GM19328 (cell line): Measurements from ENCODE around the gene FCRL2.
"Not testable (repeated sequence)": the region's sequence is repeated elsewhere in the genome, so short reads cannot be mapped to it uniquely, and the experiment has no call there.

Source experiments
- ATAC-seq: cut with Tn5 transposase; IDR thresholded peaks from one replicate; pipeline ENCODE4 v1.9.1; 2021; ENCODE audit warnings: mild to moderate bottlenecking, moderate library complexity; ENCODE audit not compliant: unreplicated experiment

Gene FCRL2

GRCh38 chr1:157758018-157758417 lies 18.9 kb downstream of the FCRL2 start:
- no peak for ATAC-seq

- no peak for ATAC-seq
These were observed 23.3 kb downstream of the FCRL2 start for GRCh38 chr1:157753611-157754010.

GRCh38 chr1:157751283-157751682 lies 25.6 kb downstream of the FCRL2 start:
- ATAC-seq, result no peak

GRCh38 chr1:157748262-157748817 lies 28.6 kb downstream of the FCRL2 start:
- no peak for ATAC-seq

GRCh38 chr1:157739229-157739901 lies 37.6 kb downstream of the FCRL2 start:
- no peak for ATAC-seq

GRCh38 chr1:157735991-157736390 lies 40.9 kb downstream of the FCRL2 start:
- ATAC-seq, result not testable (repeated sequence)

GRCh38 chr1:157734321-157734720 lies 42.6 kb downstream of the FCRL2 start:
- ATAC-seq, result no peak

- ATAC-seq, result no peak
These were observed 44.2 kb downstream of the FCRL2 start for GRCh38 chr1:157732755-157733154.

GRCh38 chr1:157725221-157725577 lies 51.7 kb downstream of the FCRL2 start:
- ATAC-seq, result no peak

- ATAC-seq, result no peak
These were observed 52.3 kb downstream of the FCRL2 start for GRCh38 chr1:157724537-157725220.

- no peak for ATAC-seq
These were observed 53.8 kb downstream of the FCRL2 start for GRCh38 chr1:157723157-157723556.

- no peak for ATAC-seq
These were observed 54.9 kb downstream of the FCRL2 start for GRCh38 chr1:157721985-157722384.

GRCh38 chr1:157715736-157716135 lies 61.2 kb downstream of the FCRL2 start:
- no peak for ATAC-seq

GRCh38 chr1:157711802-157712201 lies 65.1 kb downstream of the FCRL2 start:
- ATAC-seq, result no peak

GRCh38 chr1:157704878-157705277 lies 72.1 kb downstream of the FCRL2 start:
- ATAC-seq, result no peak

GRCh38 chr1:157703981-157704380 lies 73.0 kb downstream of the FCRL2 start:
- ATAC-seq, result no peak

- ATAC-seq, result no peak
These were observed 74.6 kb downstream of the FCRL2 start for GRCh38 chr1:157702308-157702825.

GRCh38 chr1:157700732-157701131 lies 76.2 kb downstream of the FCRL2 start, which contains the start of gene FCRL3:
FCRL3 (minus strand) TSS chr1:157700769; CDS start chr1:157700489, 280 bp downstream.
- no peak for ATAC-seq

- ATAC-seq, result no peak
These were observed 76.6 kb downstream of the FCRL2 start for GRCh38 chr1:157700305-157700704.

GRCh38 chr1:157697781-157698569 lies 79.0 kb downstream of the FCRL2 start:
- ATAC-seq, result no peak

GRCh38 chr1:157696966-157697628 lies 79.8 kb downstream of the FCRL2 start:
- ATAC-seq, result no peak
